ENCODE results near the gene NEDD4L. TPM values are rescaled to one million over a fixed set of nuclear protein-coding genes. Genes with fewer than 3 reads are reported as not detected.

NEDD4L gene
- total RNA-seq, 2 experiments from 2014 or later, result 3.2 to 3.3 TPM

GRCh38 chr18:58102018-58102417, 58.0 kb downstream of the NEDD4L start:
- H3K9me2 ChIP-seq (ENCODE audit: insufficient read depth, low read length), result no peaks in the 10 kb centered on the region

GRCh38 chr18:58102875-58103274, 58.8 kb downstream of the NEDD4L start:
- Histone ChIP-seq H3K9me3 (ENCODE audit: low read length) (no peaks in the 10 kb centered on the region), H4K20me1 (ENCODE audit: insufficient read depth, low read length) (no peaks in the 10 kb centered on the region), H2AFZ (ENCODE audit: low read length) (no peak overlapping the region), H3K27ac (ENCODE audit: low read depth, low read length, poor library complexity, severe bottlenecking) (no peak overlapping the region), H3K4me1 (ENCODE audit: insufficient read depth, low read length, poor library complexity, severe bottlenecking) (no peaks in the 10 kb centered on the region), H3K36me3 (ENCODE audit: insufficient read depth, low read length) (no peaks in the 10 kb centered on the region), H3K79me2 (ENCODE audit: insufficient read depth, low read depth, low read length) (no peaks in the 10 kb centered on the region), H3K9me2 (ENCODE audit: insufficient read depth, low read length) (no peaks in the 10 kb centered on the region), H3K4me2 (ENCODE audit: low read length) (no peak overlapping the region), H3K4me3 (ENCODE audit: low read depth, low read length, poor library complexity, severe bottlenecking) (no peak overlapping the region)
- no peak for TF ChIP-seq EZH2phosphoT487 (IDR thresholded peaks at IDR 0.05; ENCODE audit: borderline replicate concordance, low read depth, low read length)
- TF ChIP-seq CTCF (conservative IDR thresholded peaks at IDR 0.05; ENCODE audit: low read length), result no peak
- BruUV-seq (replicated peaks), result no TSS peak
- intact Hi-C loops (cut with micrococcal nuclease; ENCODE audit: unreplicated experiment), result no loop called here
- ChIA-PET CTCF (ENCODE audit: unreplicated experiment) (no interaction called here), POLR2A (no interaction called here)
- no peak for DNase-seq (ENCODE audit: low spot score)

More at GRCh38 chr18:58102018-58102417, 58.0 kb downstream of the NEDD4L start:
- Histone ChIP-seq H3K9me3 (ENCODE audit: low read length) (no peaks in the 10 kb centered on the region), H2AFZ (ENCODE audit: low read length) (no peak overlapping the region), H3K4me1 (ENCODE audit: insufficient read depth, low read length, poor library complexity, severe bottlenecking) (no peaks in the 10 kb centered on the region), H4K20me1 (ENCODE audit: insufficient read depth, low read length) (no peaks in the 10 kb centered on the region), H3K4me2 (ENCODE audit: low read length) (no peak overlapping the region), H3K36me3 (ENCODE audit: insufficient read depth, low read length) (no peaks in the 10 kb centered on the region), H3K79me2 (ENCODE audit: insufficient read depth, low read depth, low read length) (no peaks in the 10 kb centered on the region), H3K4me3 (ENCODE audit: low read depth, low read length, poor library complexity, severe bottlenecking) (no peak overlapping the region), H3K27ac (ENCODE audit: low read depth, low read length, poor library complexity, severe bottlenecking) (no peak overlapping the region)
- POLR2A ChIA-PET, result no interaction called here
- DNase-seq (ENCODE audit: low spot score), result no peak
- BruUV-seq (replicated peaks), result no TSS peak
- CTCF ChIA-PET (ENCODE audit: unreplicated experiment), result no interaction called here
- no peak for TF ChIP-seq CTCF (conservative IDR thresholded peaks at IDR 0.05; ENCODE audit: low read length)
- TF ChIP-seq EZH2phosphoT487 (IDR thresholded peaks at IDR 0.05; ENCODE audit: borderline replicate concordance, low read depth, low read length), result no peak
- intact Hi-C loops (cut with micrococcal nuclease; ENCODE audit: unreplicated experiment), result no loop called here

DNA sequence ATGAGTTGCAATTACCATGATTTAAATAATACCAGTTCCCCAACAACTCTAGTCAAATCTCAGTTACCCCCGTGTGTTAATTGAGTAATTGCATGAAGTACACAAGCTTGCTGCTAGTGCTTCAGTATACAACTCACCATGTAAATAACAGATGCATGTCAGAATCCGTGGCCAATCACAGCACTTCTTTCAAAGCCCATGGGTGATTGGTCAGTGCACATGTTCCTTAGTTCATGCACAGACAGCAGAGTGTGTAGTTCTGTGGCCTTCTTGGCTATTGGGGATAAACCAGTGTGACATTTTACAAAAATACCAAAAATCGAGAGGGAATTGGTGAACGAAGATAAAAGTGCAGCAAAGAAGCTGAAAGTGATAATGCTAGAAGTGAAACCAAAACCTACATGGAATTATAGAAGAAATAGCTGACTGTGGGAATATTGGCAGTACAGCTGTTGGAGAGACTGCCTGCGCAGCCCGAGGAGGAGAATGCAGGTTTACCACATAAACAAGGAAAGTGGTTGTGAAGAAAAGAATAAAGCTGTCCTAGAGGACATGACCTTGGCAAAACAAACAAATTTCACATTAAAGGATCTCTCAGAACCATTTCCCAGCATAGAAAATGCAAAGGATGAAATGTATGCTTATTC, 59.4 kb downstream of the NEDD4L start:
- Histone ChIP-seq H3K4me1 (ENCODE audit: insufficient read depth, low read length, poor library complexity, severe bottlenecking) (no peaks in the 10 kb centered on the region), H3K4me3 (ENCODE audit: low read depth, low read length, poor library complexity, severe bottlenecking) (no peak overlapping the region), H3K9me2 (ENCODE audit: insufficient read depth, low read length) (no peaks in the 10 kb centered on the region), H3K27ac (ENCODE audit: low read depth, low read length, poor library complexity, severe bottlenecking) (no peak overlapping the region), H3K36me3 (ENCODE audit: insufficient read depth, low read length) (no peaks in the 10 kb centered on the region), H3K4me2 (ENCODE audit: low read length) (no peak overlapping the region), H4K20me1 (ENCODE audit: insufficient read depth, low read length) (no peaks in the 10 kb centered on the region), H2AFZ (ENCODE audit: low read length) (no peak overlapping the region), H3K79me2 (ENCODE audit: insufficient read depth, low read depth, low read length) (no peaks in the 10 kb centered on the region), H3K9me3 (ENCODE audit: low read length) (no peaks in the 10 kb centered on the region)
- DNase-seq (ENCODE audit: low spot score), result no peak
- POLR2A ChIA-PET, result no interaction called here
- TF ChIP-seq CTCF (conservative IDR thresholded peaks at IDR 0.05; ENCODE audit: low read length) (no peak), EZH2phosphoT487 (IDR thresholded peaks at IDR 0.05; ENCODE audit: borderline replicate concordance, low read depth, low read length) (no peak)
- CTCF ChIA-PET (ENCODE audit: unreplicated experiment), result no interaction called here
- intact Hi-C loops (cut with micrococcal nuclease; ENCODE audit: unreplicated experiment), result no loop called here
- BruUV-seq (replicated peaks), result no TSS peak

Data from OCI-LY7 (cell line).